Inflammatory macrophage (primary cell): ENCODE results near the gene RHOU.
"Not testable (repeated sequence)": the region's sequence is repeated elsewhere in the genome, so short reads cannot be mapped to it uniquely, and the experiment has no call there.

Experiments used
- DNase-seq, 2 donors: peaks; one replicate each; pipeline ENCODE4 v3.0.0-alpha.2; 2020 to 2022
- total RNA-seq, 18 experiments: gene quantifications; one replicate each; lab custom pipeline; 2026; ENCODE audit warnings: mixed read lengths in 6 of 18, inconsistent platforms in 2 of 18; lab: John Stamatoyannopoulos, UW

Gene RHOU
- 13.0 to 154 (median 42.1) reads per million in 18 experiments for total RNA-seq

- peak; percentile 88 to 94 for DNase-seq
Observed at GRCh38 chr1:228734881-228735801, at the start of gene RHOU. Gene RHOU, plus strand, starts transcription at chr1:228735479. Its CDS starts 264 bp downstream, at chr1:228735743.

- DNase-seq = peak; percentile 44 to 65
Observed at GRCh38 chr1:228687587-228687986, 47.7 kb upstream of the RHOU start.

- DNase-seq = no peak
Observed at GRCh38 chr1:228689255-228689654, 46.0 kb upstream of the RHOU start.

- no peak for DNase-seq
Observed at GRCh38 chr1:228691211-228691610, 44.1 kb upstream of the RHOU start.

DNA sequence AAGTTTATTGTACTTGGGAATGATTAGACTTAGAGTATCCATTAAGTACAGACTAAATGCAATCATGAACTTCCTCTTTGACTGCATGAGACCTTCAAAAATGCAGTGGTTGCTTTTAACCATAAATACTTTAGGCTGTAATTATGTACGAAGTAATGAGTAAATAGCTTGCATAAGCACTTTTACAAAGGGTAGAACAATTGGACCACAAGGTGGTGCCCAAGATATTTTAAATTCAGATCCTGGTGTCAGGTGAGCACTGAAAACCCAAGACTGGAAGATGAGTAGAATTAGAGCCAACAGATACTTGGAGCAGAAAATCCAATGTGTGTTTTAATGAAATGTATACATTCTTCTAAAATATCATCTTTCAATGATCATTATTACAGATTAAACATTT is 43.4 kb upstream of the RHOU start:
- peak; percentile 63 to 67 for DNase-seq

GRCh38 chr1:228694447-228694846 is 40.8 kb upstream of the RHOU start:
- not testable (repeated sequence) for DNase-seq

GRCh38 chr1:228695015-228695955 is 40.0 kb upstream of the RHOU start:
- no peak for DNase-seq

DNA sequence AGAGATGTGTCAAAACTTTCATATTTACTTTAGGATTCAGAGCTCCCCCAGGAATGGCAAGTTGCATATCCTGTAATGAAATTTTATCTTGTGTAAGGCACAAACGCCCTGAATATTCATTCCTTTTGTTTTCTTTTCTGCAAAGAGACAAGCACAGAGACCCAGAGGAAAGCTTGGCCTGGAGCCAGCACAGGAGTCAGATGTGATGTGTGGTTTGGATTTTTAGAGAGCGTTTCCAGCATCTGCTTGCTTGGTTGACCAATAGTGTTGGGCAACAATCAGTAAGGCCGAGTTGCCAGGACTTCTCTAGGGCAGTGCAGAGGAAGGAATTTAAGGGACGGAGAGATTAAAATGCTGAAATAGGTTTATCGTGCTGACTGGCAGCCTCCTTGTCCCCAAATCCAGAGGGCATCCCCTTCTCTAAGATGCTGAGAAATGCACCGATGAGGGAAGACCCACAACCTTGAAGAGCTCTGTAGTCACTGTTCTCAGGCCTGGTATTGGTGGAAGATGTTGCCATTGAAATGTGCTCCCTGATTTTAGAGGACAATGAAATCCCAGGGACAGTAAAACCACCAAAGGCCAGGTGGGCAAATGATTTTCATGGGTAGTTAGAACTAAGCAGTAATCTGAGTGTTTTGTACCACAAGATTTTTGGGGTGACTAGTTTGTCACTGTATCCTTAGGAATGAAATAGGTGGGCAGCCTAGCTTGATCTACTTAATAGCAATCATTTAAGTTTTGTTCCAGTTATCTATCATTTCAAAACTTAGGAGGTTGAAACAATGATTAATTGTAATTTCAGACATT is 37.9 kb upstream of the RHOU start:
- DNase-seq = peak; percentile 71 to 78

DNA sequence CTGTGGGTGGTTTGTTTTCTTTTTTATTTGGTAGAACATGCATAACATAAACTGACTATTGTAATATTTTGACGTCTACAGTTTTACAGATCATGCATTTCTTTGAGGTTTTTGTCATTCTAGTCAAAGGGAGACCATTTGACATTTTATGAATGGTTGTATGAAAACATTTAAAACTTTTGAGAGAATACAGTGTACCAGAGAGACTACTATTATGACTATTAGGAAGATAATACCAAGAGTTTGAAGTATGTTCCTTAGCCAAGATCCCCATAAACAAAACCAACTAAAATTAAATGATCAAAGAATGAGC is 37.3 kb upstream of the RHOU start:
- DNase-seq = no peak

DNA sequence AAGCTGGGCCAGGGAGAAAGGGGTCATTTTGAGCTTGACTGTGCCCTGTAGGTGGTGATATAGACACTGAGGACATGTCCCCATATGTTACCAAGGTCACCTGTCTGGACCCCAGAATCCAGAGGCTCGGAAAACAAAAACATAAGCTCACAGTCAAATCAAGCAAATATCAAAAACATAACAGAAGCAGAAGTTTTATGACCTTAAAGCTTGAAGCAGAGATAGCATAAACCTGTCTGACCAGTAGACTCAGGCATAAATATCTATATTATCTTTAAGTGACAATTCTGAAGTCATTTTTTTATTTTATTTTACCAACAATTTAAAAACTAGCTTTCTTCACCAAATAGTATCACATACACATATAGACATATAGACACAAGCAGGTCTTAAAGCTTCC is 32.8 kb upstream of the RHOU start:
- DNase-seq = no peak

DNA sequence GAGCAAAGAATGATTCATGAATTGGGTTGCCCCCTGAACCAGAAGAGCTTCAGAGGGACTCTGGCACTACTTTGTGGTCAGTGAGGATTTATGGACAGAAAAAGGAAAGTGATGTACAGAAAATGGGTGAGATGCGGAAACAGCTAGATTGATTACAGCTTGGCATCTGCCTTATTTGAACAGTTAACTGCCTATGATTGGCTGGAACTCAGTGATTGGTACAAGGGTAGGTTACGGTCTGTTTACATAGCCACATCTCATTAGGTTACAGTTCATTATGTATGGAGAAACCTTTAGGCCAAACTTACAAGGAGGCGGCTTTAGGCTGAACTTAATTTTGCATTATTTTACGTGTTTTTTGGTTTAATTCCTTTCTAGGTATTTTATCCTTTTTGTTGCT is 29.0 kb upstream of the RHOU start:
- DNase-seq = no peak

- DNase-seq = no peak
Observed at GRCh38 chr1:228717081-228717480, 18.2 kb upstream of the RHOU start.

- no peak for DNase-seq
Observed at GRCh38 chr1:228721407-228721806, 13.9 kb upstream of the RHOU start.

GRCh38 chr1:228723287-228723686 is 12.0 kb upstream of the RHOU start:
- DNase-seq = no peak

- no peak for DNase-seq
Observed at GRCh38 chr1:228723921-228724320, 11.4 kb upstream of the RHOU start.

DNA sequence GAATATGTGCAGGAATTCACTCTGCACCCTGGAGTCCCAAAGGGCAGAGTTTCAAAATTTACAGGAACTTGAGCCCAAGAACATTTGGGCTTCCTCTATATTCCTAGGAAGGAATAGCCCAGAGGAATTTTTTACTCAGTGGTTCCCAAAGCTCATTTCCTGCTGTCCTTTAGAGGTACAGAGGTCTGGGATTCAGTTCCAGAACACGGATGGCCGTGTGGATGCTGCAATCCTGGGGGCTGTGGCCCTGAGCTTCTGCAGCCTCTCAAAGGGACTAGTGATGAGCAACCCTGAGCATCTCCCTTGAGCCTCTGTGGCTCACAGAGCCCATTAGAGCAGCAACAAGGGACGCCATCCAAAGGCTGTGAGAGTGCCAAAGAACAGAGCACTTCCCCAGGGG is 10.1 kb upstream of the RHOU start:
- no peak for DNase-seq

GRCh38 chr1:228727681-228728171 is 7.6 kb upstream of the RHOU start:
- DNase-seq = peak; percentile 30 to 54

DNA sequence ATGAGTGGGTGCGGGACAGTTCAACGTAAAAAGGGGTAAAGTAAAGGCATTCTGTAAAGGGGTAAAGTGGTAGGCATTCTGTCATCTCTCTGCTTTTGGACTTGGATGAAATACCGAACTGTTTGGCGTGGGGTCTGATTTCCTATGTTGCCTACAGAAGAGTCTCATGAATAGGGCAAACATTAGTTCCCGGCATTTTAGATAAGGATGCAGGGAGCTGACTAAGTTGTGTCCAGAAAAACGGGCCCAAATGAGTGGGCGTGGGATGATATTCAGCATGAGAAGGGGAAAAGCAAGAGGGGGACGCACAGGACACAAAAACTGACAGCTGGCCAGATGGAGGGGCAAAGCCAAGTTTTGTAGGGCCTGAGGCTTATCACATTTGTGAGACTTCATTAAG is 2.9 kb upstream of the RHOU start:
- no peak for DNase-seq

- DNase-seq = no peak
Observed at GRCh38 chr1:228733576-228733975, 1.7 kb upstream of the RHOU start.

- DNase-seq = peak in 1 of 2 donors; percentile 36
Observed at GRCh38 chr1:228735871-228736586, 750 bp downstream of the RHOU start.

DNA sequence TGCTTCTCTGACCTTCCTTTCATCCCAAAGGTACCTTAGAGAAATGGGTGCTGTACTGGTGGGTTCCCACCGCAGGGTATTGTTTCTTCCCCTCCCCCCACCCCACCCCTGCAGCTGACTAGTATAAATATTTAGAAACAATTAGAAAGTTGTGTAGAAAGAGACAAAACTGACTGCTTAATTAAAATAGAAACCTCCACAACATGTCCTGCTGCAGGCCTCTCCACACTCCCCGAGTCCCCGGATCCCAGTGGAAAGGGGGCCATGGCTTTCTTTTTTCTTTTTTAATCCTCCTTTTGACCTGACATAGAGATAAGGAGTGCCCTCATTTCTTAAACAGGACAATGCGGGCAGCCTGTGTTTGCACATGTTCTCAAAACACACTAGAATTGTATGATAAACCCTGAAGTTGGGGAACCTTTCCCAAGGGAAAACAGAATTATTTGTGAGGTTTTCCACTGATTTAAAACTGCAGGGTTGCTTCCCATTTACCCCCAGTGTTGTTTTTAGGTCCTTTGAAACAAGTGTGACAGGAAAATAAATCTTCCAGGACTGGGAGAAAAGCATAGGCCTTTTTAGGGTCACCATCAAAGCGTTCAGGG is 1.7 kb downstream of the RHOU start:
- no peak for DNase-seq
